ENCODE data around the gene FRMD4A.

DNA sequence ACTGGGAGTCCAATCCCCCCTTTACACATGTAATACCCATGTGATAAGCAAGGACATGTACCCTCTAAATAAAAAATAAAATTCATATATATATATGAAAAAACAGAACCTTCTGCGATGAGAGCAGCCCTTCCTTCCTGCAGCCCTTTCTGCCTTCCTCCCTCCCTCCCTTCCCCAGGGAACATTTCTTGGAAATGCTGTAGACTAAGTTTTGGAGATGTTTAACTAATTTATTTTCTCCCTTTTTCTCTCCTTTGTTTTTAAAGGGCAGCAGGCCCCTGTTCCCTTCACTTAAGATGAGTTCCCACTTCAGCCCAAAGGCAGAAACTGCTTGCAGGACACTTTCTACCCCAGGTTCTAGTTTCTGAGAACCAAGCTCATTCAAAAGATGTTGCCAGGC lies 179.2 kb downstream of the FRMD4A start:
- TF ChIP-seq ZBTB7A (IDR thresholded peaks at IDR 0.05; ENCODE audit: low read depth) (no peak), NFIC (IDR thresholded peaks at IDR 0.05) (no peak), EP300 (IDR thresholded peaks at IDR 0.05; ENCODE audit: borderline replicate concordance) (no peak), RAD21 (IDR thresholded peaks at IDR 0.05; ENCODE audit: low read depth) (no peak), TAF1 (IDR thresholded peaks at IDR 0.05; ENCODE audit: low read depth) (no peak), YY1 (IDR thresholded peaks at IDR 0.05; ENCODE audit: low read depth) (no peak), FOXM1 (IDR thresholded peaks at IDR 0.05; ENCODE audit: borderline replicate concordance, low read depth) (no peak), CREB1 (IDR thresholded peaks at IDR 0.05; ENCODE audit: low read depth) (no peak)
- TF ChIP-seq, protein P1, sequence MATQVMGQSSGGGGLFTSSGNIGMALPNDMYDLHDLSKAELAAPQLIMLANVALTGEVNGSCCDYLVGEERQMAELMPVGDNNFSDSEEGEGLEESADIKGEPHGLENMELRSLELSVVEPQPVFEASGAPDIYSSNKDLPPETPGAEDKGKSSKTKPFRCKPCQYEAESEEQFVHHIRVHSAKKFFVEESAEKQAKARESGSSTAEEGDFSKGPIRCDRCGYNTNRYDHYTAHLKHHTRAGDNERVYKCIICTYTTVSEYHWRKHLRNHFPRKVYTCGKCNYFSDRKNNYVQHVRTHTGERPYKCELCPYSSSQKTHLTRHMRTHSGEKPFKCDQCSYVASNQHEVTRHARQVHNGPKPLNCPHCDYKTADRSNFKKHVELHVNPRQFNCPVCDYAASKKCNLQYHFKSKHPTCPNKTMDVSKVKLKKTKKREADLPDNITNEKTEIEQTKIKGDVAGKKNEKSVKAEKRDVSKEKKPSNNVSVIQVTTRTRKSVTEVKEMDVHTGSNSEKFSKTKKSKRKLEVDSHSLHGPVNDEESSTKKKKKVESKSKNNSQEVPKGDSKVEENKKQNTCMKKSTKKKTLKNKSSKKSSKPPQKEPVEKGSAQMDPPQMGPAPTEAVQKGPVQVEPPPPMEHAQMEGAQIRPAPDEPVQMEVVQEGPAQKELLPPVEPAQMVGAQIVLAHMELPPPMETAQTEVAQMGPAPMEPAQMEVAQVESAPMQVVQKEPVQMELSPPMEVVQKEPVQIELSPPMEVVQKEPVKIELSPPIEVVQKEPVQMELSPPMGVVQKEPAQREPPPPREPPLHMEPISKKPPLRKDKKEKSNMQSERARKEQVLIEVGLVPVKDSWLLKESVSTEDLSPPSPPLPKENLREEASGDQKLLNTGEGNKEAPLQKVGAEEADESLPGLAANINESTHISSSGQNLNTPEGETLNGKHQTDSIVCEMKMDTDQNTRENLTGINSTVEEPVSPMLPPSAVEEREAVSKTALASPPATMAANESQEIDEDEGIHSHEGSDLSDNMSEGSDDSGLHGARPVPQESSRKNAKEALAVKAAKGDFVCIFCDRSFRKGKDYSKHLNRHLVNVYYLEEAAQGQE (IDR thresholded peaks at IDR 0.05; ENCODE audit: low read depth), result no peak

Measured in Ishikawa (cell line).